ENCODE measurements around the gene SDSL. TPM values are rescaled to one million over a fixed set of nuclear protein-coding genes. Genes with fewer than 3 reads are reported as not detected.
A peak's percentile ranks its signal among the peaks of the same experiment; 100 is the strongest.

The SDSL gene
- total and polyA plus RNA-seq, 2 of the 13 experiments (the other 11 are each of a cell fraction or from before 2014, with no cell fraction given), result 1.2 to 1.7 TPM

- TF ChIP-seq ZNF318 (CRISPR knock-in tag; IDR thresholded peaks at IDR 0.05), result no peak
- no peak for TF ChIP-seq E2F1 (CRISPR knock-in tag; IDR thresholded peaks at IDR 0.05)
- TF ChIP-seq KLF12 (CRISPR knock-in tag; IDR thresholded peaks at IDR 0.05; ENCODE audit: borderline replicate concordance), result no peak
- TF ChIP-seq, protein P1, sequence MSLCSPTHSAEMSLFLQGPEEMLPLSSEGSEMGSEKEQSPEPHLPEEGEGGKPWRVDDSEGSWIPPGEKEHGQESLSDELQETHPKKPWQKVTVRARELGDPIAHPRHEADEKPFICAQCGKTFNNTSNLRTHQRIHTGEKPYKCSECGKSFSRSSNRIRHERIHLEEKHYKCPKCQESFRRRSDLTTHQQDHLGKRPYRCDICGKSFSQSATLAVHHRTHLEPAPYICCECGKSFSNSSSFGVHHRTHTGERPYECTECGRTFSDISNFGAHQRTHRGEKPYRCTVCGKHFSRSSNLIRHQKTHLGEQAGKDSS (CRISPR knock-in tag; IDR thresholded peaks at IDR 0.05; ENCODE audit: borderline replicate concordance, low read depth), result no peak
- no peak for TF ChIP-seq SYNCRIP (IDR thresholded peaks at IDR 0.05; ENCODE audit: insufficient read depth, low read depth, low read length)
- TF ChIP-seq ZNF224 (CRISPR knock-in tag; IDR thresholded peaks at IDR 0.05), result no peak
- 0 out of 2 replicates have a peak, but pooled peaks have one; percentile 55 for TF ChIP-seq BORCS8-MEF2B (CRISPR knock-in tag; IDR thresholded peaks at IDR 0.05)
- TF ChIP-seq CC2D1A (CRISPR knock-in tag; IDR thresholded peaks at IDR 0.05), result no peak
- 0 out of 2 replicates have a peak, but pooled peaks have one; percentile 30 for TF ChIP-seq BCL3 (CRISPR knock-in tag; IDR thresholded peaks at IDR 0.05)
- TF ChIP-seq ELF4 (CRISPR knock-in tag; IDR thresholded peaks at IDR 0.05; ENCODE audit: borderline replicate concordance), result no peak
- peak; percentile 67 for TF ChIP-seq ZFP36 (IDR thresholded peaks at IDR 0.05; ENCODE audit: borderline replicate concordance, low read depth, low read length, partially characterized antibody)
- TF ChIP-seq ZNF362 (CRISPR knock-in tag; IDR thresholded peaks at IDR 0.05; ENCODE audit: borderline replicate concordance), result no peak
- TF ChIP-seq ZFP36L2 (CRISPR knock-in tag; IDR thresholded peaks at IDR 0.05), result no peak
- TF ChIP-seq SUZ12 (IDR thresholded peaks at IDR 0.05; ENCODE audit: low read depth, low read length), result no peak
- no peak for TF ChIP-seq ZNF335 (CRISPR knock-in tag; IDR thresholded peaks at IDR 0.05)
- no peak for TF ChIP-seq PHF5A (CRISPR knock-in tag; IDR thresholded peaks at IDR 0.05; ENCODE audit: low read depth, unreplicated experiment)
Observed at GRCh38 chr12:113418213-113418879, 3.8 kb upstream of the SDSL start (continued).
